HG02840 (cell line): Measurements from ENCODE around the gene CCL4.
"Not testable (repeated sequence)": the region's sequence is repeated elsewhere in the genome, so short reads cannot be mapped to it uniquely, and the experiment has no call there.

ENCODE experiments used
- ATAC-seq: cut with Tn5 transposase; IDR thresholded peaks from one replicate; pipeline ENCODE4 v1.9.1; 2021; ENCODE audit warnings: mild to moderate bottlenecking, moderate library complexity, moderate number of reproducible peaks; ENCODE audit not compliant: unreplicated experiment, low FRiP score

The CCL4 gene

DNA sequence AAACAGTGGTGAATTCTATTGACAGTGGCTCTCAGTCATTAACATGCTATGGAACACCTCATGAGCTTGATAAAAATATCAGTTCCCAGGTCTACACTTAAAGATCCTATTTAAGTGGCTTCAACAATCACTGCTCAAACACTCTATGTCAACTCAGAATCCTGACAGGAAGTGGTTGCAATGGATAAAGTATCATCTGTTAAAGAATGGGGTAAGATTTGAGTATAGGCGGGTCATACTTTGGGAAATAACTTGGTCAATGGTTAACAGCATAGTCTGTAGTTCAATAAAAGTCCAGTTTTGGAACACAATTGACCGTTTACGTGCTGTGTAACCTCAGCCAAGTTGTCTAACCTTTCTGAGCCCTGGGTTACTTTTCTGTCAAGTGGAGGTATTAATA, 16.2 kb upstream of the CCL4 start:
- not testable (repeated sequence) for ATAC-seq

DNA sequence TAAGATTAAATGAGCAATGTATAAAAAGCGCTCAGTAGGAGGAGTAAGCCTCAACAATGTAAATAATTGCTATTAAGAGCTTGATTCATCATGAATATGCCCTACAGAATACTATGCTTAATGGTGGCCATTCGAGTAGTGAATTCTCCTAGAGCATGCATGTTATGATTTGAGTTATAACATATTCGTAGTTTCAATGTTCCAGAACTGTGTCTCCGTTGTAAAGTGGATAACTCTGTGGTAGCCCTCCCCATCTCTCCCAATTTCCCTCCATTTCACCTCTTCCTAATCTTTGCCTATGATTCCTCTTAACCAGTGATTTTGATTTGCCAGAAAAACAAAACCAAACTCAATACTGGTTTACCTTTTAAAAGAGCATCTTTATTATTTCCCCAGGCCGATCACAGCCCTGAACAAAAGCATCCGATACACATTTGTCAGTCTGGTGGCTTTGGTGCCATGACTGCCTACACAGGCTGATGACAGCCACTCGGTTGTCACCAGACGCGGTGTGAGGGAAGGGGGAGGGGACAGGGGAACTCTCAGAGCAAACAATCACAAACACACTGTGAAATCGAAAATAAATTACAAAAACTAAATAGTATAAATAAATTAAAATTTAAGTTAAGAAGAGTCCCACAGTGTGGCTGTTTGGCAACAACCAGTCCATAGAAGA, 15.6 kb upstream of the CCL4 start:
- ATAC-seq: not testable (repeated sequence)

DNA sequence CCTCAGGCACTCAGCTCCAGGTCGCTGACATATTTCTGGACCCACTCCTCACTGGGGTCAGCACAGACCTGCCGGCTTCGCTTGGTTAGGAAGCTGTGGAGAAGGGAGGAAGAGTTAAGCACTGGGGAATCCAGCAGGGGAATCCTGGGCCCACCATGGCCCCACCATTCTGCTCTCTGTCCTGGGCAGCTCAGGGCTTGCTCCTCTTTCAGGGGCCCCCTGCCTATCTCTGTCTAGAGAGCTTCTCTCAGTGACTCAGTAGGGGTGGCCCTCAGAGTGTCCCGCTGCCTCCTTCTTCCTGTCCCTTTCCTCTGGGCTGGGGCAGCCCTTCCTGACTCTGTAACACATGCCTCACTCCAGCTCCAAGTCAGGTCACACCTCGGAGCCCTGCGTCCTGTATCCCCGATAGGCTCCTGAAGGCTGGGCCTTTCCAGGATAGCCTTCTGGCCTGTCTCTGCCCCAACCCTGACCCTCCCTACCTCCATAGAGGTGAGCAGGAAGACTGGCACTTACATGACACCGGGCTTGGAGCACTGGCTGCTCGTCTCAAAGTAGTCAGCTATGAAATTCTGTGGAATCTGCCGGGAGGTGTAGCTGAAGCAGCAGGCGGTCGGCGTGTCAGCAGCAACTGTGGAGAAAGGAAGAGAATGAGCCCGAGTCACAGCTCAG, 14.8 kb upstream of the CCL4 start:
- ATAC-seq: no peak

DNA sequence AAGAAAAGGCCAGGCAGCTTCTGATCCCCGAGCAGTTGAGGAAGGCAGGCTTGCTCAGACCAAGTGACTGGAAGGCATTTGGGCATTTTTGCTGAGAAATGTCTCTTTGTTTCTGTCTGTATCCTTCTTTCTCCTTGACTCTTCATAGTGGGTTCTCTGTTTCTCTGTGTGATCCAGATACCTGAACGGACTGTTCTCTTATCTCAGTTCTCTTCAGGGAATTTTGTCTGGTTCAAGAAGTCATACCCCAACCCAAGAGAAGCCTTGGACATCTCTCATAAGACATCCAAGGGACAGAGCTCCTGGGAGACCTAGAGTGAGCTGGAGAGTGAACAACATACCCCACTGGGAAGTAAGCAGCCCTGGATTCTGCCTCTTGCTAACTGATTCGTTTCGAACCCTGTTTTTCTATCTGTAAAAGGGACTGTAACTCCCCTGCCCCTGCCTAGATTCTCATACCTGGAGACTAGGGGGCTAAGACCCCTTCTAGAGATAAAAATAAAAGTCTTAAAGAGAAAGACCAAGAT, 14.2 kb upstream of the CCL4 start:
- no peak for ATAC-seq

DNA sequence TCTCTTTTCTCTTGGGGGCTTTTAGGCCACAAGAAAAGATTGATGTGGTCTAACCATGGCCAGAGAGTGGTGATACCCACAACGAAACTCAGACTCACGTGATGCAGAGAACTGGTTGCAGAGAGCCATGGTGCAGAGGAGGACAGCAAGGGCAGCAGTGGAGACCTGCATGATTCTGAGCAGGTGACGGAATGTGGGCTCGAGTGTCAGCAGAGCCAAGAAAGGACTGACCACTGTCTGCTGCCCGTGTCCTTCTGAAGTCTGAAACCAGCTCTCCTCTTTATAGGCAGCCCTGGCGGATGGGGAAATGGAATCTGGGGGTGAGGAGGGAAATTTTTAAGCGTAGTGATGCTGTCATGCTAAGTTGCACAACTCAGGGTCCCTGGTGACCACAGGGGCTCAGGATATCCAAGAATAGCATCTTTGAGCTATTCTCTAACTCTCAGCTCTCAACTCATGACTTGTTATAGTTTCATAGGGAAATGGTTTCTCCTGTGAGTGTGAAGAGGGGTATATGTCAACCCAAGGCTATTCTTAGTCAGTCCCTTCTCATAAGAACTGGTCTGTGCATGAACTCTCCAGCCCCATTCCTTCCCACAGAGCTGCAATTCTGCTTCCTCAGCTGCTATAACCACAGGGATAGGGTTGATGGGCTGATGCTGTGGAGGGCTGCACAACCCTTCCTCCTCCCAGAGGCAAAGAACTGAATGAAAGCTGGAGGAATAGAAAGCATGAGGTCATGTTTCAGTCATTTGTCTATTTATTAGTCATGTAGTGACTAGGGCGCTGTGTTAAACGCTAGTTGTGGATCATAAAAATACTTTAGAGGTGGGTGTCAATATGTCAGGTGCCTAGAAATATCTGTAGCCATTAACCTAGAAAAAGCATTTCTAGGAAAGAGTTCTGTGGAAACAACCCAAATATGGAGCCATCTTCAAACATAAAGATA, 13.5 kb upstream of the CCL4 start, which contains the start of gene CCL3:
Gene CCL3, minus strand, starts transcription at position 256 of the 949 bp plus-strand sequence. Its CDS starts 85 bp downstream, at position 171.
- peak; percentile 66 for ATAC-seq

DNA sequence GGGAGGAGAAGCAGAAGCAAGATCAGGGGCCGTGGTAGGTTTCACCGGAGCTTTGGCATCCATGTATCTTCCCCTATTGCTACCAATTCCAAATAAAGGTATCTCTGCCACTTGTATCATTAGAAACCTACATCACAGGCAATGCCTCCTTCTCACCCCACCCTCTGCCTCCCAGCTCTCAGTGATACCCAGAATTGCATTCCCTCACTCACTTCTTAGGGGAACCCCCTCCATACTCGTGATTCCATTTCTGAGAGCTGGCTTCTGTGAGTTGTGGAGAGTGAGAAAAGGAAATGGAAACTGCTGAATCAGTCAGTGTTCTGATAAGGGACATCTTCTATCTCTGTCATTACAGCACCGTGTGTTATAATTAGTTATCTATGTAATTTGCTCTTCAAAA, 11.4 kb upstream of the CCL4 start:
- no peak for ATAC-seq

DNA sequence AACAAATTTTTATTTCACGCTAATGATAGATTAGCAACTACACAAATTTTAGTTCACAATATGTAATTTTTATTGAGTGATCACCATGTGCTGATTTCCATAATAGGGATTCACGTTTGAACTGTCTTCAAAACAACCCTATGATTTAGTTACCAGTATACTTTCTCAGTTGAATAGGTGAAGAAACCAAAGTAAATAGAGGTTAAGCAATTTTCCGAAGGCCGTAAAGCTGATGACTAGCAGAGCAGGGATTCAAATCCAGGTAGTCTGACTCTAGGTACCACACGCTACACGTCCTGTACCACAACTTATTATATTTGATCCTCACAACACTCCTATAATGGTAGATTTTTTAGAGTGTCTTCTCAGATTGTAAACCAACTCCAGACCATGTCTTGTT, 10.9 kb upstream of the CCL4 start:
- ATAC-seq: not testable (repeated sequence)

DNA sequence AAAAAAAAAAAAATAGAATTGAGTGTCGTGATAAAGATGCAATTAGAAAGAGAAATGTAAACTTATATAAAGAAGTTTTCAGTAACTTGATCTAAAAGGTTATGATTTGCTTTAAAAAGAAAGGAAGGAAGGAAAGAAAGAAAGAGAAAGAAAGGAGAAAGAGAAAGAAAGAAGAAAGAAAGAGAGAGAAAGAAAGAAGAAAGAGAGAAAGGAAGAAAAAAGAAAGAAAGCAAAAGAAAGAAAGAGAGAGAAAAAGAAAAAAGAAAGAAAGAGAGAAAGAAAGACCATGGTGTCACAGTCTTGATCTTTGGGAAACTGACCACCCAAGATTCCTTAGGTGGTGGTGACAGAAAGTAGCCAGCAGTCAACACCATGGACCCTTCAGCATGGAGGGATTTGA, 9.4 kb upstream of the CCL4 start:
- ATAC-seq: no peak

DNA sequence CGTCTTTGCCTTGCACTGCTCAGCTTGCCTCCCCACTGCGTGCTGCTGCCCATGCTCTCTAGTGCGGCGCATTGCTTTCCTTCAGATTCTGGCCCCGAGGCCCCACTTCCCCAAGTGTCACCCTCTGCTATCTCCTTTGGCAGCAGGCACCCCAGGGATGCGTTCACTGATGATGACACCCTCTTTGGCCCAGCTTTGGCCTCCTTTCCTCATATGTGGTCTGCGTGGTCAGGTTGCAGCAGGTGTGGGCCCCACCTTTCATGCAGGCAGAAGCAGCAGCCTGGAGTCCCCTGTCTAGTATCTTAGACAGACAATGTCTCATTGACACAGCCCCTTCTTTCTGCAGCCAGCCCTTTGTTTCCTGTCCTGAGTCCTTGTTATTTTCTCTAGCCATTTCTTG, 8.9 kb upstream of the CCL4 start:
- ATAC-seq: no peak

DNA sequence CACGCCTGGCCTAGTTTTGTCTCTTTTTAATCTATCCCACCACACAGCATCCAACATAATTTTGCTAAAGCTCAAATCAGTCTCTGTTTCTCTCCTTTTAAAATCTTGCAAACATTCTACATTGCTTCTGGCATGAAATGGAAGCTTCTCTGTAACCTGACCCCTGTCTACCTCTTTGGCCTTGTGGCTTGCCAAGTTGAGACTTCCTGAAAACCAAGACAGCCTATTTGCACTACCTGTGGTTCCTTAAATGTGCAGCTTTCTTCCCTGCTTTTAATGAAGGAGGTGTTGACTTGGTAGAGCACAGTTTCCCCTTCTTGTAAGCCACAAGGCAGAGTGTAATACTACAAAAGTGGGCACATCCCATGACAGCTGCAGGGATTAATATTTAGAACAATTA, 7.6 kb upstream of the CCL4 start:
- no peak for ATAC-seq

DNA sequence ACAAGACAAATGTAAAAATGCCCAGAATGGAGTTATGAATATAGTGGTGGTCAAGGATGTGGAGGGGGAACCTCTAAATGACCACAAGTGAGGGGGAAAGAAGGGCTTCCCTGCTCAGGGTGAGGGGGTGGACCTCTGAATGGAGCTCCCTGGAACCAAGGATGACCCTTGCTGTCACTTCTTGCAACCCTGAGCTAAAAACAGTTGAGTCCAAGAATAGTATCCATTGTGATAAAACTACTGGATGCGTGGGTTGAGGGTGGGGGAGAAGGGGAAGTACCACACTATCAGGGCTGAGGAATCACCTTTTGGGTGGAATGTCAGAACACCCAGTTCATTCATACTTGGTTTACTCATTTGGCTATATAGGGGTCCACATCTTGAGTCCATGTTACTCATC, 4.6 kb upstream of the CCL4 start:
- ATAC-seq: not testable (repeated sequence)

DNA sequence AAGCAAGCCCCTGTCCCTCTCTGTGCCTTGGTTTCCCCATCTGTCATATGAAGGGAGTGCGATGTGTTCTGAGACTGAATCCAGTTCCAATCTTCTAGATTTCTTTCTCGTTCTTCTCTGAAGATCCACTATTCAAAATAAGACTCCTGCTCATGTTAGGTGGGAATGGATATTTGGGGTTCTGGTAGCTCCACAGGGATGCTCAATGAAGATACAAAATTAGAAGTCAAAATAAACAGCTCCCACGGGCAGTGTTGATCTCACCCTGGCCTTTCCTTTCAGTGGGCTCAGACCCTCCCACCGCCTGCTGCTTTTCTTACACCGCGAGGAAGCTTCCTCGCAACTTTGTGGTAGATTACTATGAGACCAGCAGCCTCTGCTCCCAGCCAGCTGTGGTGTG, 619 bp downstream of the CCL4 start:
- not testable (repeated sequence) for ATAC-seq

DNA sequence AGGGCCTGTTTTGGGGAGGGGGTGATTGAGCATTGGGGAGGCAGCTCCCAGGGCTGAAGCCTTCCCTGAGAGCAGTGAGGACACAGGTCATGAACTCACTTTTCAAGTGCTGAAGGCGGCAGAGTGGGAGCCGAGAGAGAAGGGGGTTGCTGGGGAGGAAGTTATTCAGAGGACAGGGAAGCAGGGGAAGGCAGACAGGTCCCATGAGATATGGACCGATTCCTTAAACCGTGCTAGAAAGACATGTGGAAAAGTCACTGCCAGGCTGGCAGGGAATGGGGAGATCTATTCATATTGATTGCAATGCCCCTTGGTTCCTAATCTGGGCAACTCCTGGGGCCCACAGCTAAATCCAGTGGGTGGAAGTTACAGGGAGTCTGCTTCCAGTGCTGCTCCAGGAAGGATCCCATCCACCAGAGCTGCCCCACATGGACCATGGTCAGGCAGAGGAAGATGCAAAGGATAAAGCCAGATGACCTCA, 1.1 kb downstream of the CCL4 start:
- ATAC-seq: no peak

DNA sequence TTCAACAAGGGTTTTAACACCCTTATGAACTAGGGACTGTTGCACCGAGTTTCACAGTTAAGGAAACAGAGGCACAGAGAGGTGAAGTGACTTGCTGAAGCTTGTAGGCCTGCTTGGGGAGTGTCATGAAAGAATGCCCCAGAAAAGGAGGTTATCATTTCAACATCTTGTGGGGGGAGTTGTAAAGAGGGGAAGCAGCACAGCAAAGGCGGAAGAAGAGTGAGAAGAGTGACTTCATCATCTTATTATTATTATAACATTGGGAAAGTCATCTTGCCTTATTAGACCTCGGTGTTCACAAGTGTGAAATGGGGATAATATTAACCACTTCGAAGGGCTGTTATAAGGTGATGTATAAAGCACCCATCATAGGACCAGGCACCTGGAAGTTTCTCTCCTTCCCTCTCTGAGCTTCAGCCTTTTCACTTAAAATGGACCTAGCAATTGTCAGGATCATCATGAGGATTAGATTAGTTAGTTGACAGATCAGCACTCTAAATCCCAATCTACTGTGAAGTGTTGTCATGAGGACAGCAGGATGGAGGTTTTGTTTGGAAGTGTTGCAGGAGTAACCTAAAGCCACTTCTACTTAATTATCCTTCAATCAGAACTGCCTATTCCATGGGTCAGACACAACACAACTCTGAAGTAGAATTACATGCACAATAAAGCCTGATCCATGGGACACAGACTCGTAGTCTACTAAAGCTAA, 2.3 kb downstream of the CCL4 start:
- no peak for ATAC-seq

DNA sequence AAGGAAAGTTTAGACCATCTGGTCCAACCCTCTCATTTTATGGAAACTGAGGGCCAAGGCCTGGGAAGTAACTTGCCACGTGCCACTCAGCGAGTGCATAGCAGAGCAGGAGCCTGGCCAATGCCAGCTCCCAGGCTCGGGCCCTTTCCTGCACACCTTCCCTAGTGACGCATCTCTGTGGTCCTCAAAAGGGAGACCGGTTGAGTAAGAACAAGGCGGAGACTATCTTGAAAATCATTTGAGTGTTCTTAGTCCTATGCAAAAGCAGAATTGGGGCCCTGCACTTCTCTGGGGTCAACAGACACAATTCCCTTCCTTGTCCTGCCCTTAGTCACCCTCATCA, 2.8 kb downstream of the CCL4 start:
- no peak for ATAC-seq

DNA sequence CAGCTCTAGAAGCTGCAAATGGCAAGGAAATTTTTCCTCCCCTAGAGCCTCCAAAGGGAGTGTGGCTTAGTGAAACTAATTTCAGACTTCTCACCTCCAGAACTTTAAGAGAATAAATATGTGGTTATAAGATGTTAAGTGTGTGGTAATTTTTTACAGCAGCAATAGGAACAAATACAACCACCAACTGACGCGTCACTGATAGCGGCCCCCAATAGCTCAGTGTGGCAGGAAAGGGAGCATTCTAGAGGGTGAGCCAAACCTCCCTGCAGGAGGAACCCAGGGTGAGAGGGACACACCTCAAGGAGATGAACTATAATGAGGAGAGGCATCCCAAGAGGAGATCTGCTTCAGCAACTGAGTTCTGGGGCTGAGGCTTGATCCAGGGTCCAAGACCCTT, 4.0 kb downstream of the CCL4 start:
- ATAC-seq: no peak

DNA sequence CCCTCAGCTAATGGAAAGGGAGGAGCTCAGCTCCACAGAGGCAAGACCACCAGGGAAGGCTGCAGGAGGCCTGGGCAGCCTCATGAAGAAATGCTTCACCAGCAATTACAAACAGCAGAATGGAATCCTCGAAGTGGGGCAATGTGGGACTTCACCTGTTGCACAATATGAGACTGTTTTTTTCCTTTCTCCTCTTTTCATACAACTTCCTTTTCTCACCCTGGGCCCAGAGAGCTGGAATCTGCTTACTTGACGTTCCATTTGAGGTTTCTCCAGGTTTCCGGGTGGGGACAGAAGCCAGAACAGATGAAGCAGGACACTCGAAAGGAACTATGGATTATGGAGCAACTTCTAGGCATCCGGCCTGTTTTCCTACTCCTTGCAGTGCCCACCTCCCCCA, 4.6 kb downstream of the CCL4 start:
- ATAC-seq: not testable (repeated sequence)

DNA sequence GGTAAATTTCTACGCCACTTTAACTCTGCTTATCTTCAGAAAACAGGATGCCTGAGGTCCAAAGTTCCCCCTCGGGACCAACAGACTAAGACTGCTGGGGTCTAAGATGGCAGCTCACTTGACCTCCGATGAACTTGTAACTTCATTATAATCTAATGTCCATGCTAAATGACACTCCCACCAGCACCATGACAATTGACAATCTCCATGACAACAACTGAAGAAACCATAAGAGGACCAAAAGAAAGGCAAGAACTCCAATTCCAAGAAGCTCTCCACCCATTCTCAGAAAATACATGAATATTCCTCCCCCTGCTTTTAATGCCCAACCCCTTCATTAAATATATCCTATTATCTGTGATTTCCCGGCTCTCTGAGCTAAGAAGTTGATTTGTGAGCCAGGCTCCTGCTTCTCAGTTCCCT, 7.5 kb downstream of the CCL4 start:
- no peak for ATAC-seq

DNA sequence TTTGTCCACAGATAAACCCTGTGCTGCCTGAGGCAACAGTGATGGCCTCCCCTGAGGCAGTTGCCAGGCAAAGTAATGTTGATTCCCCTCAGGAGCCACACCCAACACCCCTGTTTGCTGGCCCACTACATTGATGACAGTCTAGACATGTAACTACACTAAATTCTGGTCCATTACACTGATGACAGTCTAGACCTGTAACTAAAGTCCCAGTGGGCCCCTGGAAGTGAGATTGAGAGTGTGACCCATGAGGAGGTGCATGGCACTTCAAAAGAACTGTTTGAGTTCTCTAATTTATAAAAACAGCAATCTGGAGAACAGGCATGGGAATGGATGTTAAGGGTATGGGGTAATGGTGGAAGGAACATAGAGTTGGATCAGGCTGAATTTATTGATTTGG, 8.9 kb downstream of the CCL4 start:
- no peak for ATAC-seq

DNA sequence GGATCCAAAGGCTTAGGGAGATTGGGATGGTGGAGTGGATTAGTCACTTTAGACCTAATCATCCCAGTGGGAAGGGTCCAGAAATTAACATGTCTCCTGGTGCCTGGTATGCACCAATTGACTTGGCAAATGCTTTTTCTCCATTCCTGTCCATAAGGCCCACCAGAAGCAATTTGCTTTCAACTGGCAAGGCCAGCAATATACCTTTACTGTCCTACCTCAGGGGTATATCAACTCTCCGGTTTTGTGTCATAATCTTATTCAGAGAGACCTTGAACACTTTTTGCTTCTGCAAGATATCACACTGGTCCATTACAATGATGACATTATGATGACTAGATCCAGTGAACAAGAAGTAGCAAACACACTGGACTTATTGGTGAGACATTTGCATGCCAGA, 9.5 kb downstream of the CCL4 start:
- ATAC-seq: not testable (repeated sequence)
